Loucy (cell line): ENCODE results near the gene AGAP5.
"Not testable (repeated sequence)": the region's sequence is repeated elsewhere in the genome, so short reads cannot be mapped to it uniquely, and the experiment has no call there.

Experiments
- CTCF ChIP-seq: fragments of 200-600 bp; sonication (generic); conservative IDR thresholded peaks from 2 replicates; pipeline ENCODE4 v1.5.1; 2014; ENCODE audit warnings: mild to moderate bottlenecking, antibody characterized with exemption, low read length
- EZH2phosphoT487 ChIP-seq: fragments of 200-600 bp; IDR thresholded peaks from 2 replicates; pipeline ENCODE4 v1.6.1; 2018; ENCODE audit warnings: antibody characterized with exemption, mild to moderate bottlenecking, moderate library complexity, borderline replicate concordance

DNA sequence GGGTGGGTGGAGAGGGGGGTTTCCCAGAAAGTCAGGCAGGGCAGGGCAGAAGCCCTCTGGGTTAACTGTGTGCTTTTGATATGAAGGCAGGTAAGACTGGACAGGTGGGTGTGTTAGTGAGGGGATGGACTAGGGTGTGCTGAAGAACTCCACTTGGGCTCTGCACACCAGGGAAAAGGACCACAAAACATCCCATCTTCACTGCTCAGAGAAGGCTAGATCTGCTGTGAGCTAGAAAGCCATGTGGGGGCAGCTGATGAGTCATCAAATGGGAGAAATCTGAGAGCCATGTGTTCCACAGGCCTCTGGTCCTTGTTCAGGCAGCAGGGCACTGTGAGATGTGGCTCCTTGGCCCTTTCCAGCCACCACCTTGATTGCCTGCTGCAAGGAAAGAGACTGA lies 9.7 kb upstream of the AGAP5 start:
- TF ChIP-seq CTCF, EZH2phosphoT487: not testable (repeated sequence)
